ENCODE results near the gene TBC1D4.
A peak's percentile ranks its signal among the peaks of the same experiment; 100 is the strongest.

The TBC1D4 gene

GRCh38 chr13:75486146-75487062 is 4.4 kb upstream of the TBC1D4 start:
- DNase-seq, result no peak

- DNase-seq, result no peak
These were observed 3.5 kb upstream of the TBC1D4 start for GRCh38 chr13:75485286-75486062.

- DNase-seq, result no peak
These were observed 781 bp upstream of the TBC1D4 start for GRCh38 chr13:75482820-75483079.

GRCh38 chr13:75481176-75482069 is 546 bp downstream of the TBC1D4 start:
- peak in 1 of 2 experiments; percentile 22 for DNase-seq

- DNase-seq, result peak; percentile 57 to 62
These were observed 1.2 kb downstream of the TBC1D4 start for GRCh38 chr13:75480671-75481175.

GRCh38 chr13:75479102-75479740 is 2.7 kb downstream of the TBC1D4 start:
- DNase-seq, result no peak

- DNase-seq, result no peak
These were observed 3.3 kb downstream of the TBC1D4 start for GRCh38 chr13:75478659-75479058.

GRCh38 chr13:75474956-75475355 is 7.0 kb downstream of the TBC1D4 start:
- no peak for DNase-seq

- no peak for DNase-seq
These were observed 8.5 kb downstream of the TBC1D4 start for GRCh38 chr13:75473468-75473867.

- DNase-seq, result no peak
These were observed 11.3 kb downstream of the TBC1D4 start for GRCh38 chr13:75470676-75471075.

- no peak for DNase-seq
These were observed 12.9 kb downstream of the TBC1D4 start for GRCh38 chr13:75469047-75469446.

GRCh38 chr13:75468602-75469001 is 13.4 kb downstream of the TBC1D4 start:
- no peak for DNase-seq

- no peak for DNase-seq
These were observed 13.9 kb downstream of the TBC1D4 start for GRCh38 chr13:75468098-75468497.

GRCh38 chr13:75467040-75467728 is 14.8 kb downstream of the TBC1D4 start:
- no peak for DNase-seq

- DNase-seq, result no peak
These were observed 16.7 kb downstream of the TBC1D4 start for GRCh38 chr13:75465236-75465635.

- no peak for DNase-seq
These were observed 20.7 kb downstream of the TBC1D4 start for GRCh38 chr13:75461314-75461713.

- no peak for DNase-seq
These were observed 21.3 kb downstream of the TBC1D4 start for GRCh38 chr13:75460644-75461043.

GRCh38 chr13:75458696-75459422 is 23.1 kb downstream of the TBC1D4 start:
- no peak for DNase-seq

GRCh38 chr13:75455962-75456361 is 26.0 kb downstream of the TBC1D4 start:
- no peak for DNase-seq

- DNase-seq, result no peak
These were observed 27.5 kb downstream of the TBC1D4 start for GRCh38 chr13:75454497-75454896.

GRCh38 chr13:75452564-75452963 is 29.4 kb downstream of the TBC1D4 start:
- no peak for DNase-seq
